DMS153 (cell line): ENCODE measurements around the gene ETDB.
"Not testable (repeated sequence)": the region's sequence is repeated elsewhere in the genome, so short reads cannot be mapped to it uniquely, and the experiment has no call there.

Experiments used
- DNase-seq: peaks from one replicate; lab custom pipeline; 2025; lab: John Stamatoyannopoulos, UW

Gene ETDB

DNA sequence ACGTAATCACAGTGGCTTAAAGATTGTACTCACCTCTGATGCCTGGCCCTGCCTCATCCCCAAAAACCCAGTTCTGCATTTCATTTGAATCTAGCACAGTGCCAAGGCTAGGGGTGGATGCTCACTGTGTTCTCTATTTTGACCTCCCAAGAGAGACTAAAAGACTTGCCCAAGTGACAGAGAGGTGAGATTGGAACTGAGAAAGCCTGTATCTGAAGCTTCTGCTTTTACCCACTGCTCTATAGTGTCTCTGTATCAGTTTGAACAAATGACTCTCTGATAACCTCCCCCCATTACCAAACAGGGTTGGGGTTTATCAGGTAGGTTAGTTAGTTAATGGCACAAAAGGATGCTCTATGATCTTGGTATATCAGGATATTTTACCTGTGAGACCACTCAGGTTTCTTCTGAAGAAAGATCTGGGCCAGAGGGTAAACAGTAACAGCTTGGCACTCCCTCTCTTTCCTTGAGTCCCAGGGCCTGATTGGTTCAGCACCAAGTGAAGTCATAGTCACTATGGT, at the start of gene ETDB:
ETDB (minus strand) TSS at position 471 of the 521 bp plus-strand sequence. CDS start 1,265 bp downstream, outside the sequence.
- DNase-seq: not testable (repeated sequence)

GRCh38 chrX:135169534-135169933, 49.2 kb upstream of the ETDB start:
- DNase-seq: not testable (repeated sequence)

DNA sequence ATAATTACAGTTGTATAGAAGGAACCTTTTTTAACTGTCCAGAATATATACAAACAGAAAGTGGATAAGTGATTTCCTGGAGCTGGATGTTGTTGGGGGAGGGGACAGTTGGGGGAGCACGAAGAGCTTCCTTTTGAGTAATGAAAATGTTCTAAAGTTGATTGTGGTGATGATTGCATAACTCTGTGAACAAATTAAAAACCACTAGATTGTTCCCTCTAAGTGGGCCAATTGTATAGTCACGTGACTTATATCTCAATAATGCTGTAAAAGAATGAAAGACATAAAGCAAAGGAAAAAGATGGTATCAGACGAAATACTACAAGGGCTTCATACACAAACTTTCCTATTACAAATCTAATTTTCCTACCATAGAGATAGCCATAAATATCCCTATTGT, 48.2 kb upstream of the ETDB start:
- DNase-seq: no peak

- DNase-seq: not testable (repeated sequence)
Measured at GRCh38 chrX:135154688-135155087, 34.4 kb upstream of the ETDB start.

- not testable (repeated sequence) for DNase-seq
Measured at GRCh38 chrX:135126145-135126544, 5.8 kb upstream of the ETDB start.

GRCh38 chrX:135116064-135116463, 4.3 kb downstream of the ETDB start:
- DNase-seq: not testable (repeated sequence)

DNA sequence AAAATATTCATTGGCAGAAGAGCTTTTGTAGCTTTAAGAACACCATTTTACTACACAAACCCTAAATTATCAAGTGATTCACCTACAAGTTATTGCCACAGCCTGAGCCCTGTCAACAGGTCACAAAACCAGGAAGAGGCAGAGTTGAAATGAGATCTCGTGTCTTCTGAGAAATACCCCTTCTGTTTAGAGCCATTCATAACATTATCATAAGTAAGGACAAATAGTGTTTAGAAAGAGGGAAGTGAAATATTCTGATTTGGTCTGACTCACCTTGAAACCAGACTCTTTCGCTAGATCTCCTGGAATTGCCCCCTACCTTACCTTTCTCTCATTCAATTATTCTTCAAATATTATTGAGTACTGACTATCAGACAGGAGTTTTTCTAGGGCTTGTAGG, 5.9 kb downstream of the ETDB start:
- no peak for DNase-seq

DNA sequence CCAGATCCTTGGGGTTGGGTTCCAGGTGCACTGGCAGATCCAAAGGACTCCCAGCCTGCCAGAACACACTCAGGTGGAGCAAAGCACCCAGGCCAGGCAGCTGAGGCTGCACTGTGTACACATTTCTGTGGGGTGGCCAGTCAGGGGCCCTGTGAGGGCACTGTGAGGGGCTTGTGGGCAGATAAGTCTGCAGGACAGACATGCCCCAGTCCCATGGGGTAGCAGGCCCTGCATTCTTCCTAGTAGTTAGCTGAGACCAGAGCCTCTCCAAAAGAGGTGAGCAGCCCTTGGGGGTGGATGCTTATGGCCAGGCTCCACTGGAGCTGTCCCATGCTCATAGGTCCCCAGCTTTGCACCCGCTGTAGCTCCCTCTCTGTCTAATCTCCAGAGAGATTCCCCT, 7.6 kb downstream of the ETDB start:
- DNase-seq: no peak

GRCh38 chrX:135112096-135112729, 8.1 kb downstream of the ETDB start:
- no peak for DNase-seq

DNA sequence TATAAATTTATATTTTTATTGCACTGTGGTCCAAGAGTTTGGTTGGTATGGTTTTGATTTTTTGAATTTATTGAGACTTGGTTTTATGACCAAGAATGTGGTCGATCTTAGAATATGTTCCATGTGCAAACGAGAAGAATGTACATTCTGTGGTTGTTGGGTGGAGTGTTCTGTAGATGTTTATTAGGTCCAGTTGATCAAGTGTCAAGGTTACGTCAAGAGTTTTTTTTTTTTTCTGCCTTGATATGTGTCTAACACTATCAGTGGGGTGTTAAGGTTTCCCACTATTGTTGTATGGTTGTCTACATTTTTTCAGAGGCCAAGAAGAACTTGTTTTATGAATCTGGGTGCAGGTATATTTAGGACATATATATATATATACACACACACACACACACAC, 10.8 kb downstream of the ETDB start:
- DNase-seq: no peak

DNA sequence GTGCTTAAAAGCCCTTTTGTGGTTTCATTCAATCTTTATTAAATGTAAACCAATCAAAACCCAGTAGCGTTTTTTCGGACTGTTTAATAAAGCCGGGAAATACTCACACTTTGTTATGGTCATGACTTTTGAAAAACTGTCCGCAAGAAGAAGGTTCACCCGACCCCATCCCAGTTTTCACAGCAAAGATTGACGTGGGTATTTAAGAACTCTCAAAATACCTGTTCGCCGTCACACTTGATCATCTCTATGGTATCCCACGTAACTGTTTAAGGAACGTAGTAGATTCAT, 20.9 kb downstream of the ETDB start:
- DNase-seq: no peak

DNA sequence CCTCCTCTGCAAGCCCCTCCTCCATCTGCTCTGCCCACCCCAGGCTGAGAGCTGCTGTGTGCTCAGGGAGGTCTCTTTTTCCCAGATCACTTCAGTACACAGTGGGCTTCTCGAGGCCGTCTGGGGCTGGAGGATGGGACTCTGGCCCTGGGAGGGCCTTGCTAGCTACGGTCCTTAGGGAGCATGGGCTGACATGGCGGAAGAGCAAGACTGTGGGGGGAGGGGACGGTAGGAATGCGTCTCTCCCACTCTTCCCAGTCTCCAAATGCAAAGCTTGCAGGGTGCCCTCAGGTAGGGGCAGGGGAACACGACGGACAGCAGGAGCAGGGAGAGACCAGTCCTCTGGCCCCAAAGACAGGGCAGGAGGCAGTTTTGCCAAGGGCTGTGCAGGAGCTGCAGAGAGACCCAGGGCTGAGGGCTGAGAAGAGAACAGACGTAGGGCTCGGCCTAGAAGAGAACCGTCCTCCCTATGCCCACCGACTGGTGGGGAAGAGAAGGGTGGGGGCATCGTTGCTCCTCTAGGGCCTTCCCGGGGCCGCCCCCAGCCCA, 23.1 kb downstream of the ETDB start:
- not testable (repeated sequence) for DNase-seq

DNA sequence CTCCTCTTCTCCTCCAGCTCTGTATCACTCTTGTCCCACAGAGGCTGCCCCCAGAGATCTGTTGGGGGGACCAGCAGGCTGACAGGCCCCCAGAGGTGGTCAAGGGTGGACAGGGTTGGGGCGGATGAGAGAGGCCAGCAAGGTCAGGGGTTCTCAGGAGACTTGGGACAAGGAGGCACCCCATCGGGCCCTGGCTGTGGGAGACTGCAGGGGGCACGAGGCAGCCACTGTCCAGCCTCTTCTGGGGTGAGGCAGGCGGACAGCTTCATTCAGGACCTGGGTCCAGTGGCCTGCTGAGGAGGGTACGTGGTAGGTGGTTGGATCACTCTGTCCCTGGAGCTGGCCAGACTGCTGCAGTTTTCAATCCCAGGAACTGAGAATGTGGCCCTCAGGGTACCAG, 24.6 kb downstream of the ETDB start:
- no peak for DNase-seq

- DNase-seq: no peak
Measured at GRCh38 chrX:135094726-135095125, 25.6 kb downstream of the ETDB start.

DNA sequence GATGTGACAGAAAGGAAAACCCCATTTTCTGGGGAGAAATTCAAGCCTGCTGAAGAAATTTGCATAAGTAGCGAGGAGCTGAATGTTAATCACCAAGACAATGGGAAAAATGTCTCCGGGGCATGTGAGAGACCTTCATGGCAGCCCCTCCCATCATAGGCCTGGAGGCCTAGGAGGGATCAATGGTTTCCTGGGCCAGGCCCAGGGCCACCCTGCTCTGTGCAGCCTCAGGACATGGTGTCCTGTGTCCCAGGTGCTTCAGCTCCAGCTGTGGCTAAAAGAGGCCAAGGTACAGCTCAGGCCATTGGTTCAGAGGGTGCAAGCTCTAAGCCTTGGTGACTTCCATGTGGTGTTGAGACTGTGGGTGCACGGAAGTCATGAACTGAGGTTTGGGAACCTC, 31.2 kb downstream of the ETDB start:
- DNase-seq: no peak

DNA sequence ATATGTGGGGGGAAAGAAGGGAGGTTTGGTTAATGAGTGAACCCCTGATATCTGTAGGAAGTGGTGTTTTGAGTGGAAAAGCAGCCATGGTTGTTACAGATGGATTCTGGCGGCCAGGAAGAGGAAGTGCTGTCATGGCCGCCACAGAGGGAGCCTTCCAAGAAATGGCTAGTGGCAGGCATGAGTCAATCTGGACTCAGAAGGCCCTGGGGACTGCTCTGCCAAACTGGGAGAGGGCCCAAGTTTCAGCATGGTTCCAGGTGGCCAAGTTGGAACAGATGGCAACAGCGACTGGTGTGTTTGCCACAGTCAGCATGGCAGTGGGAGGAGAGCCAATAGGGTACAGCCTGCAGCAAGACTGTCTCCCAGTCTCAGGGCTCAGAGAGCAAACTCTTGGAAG, 32.5 kb downstream of the ETDB start:
- DNase-seq: no peak

DNA sequence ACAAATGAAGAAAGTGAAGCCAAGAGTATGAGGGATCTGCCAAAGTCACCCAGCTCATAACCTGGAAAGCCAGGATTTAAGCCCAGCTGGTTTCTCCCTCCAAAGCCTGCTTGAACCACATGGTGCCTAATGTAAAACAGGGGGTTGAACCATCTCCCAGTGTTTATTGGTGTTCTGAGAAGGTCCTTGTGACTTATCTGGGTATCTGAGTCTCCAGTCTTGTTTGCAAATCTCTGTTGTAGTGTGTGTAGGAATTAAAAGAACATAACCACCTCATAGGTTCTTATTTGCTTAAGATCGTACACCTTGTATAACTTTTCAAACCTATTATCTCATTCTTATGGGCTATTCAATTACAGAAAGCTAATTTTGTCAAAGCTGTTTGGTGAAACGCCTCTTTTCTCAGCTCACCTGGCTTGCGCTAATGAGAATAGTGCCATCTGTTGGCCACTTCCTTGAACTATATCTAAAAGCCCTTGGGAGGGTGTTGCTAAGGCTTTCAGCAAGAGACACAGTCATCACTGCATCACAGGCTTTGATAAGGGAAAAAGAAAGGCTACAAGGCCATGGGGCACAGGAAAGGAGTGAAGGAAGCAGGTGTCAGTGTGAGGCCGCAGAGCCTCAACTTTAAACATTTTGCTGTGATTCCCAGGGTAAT, 34.0 kb downstream of the ETDB start:
- DNase-seq: peak; percentile 73

- DNase-seq: no peak
Measured at GRCh38 chrX:135081693-135082404, 38.5 kb downstream of the ETDB start.
